NAMALWA (cell line): ENCODE data around the gene USH1G.
"Not testable (repeated sequence)": the region's sequence is repeated elsewhere in the genome, so short reads cannot be mapped to it uniquely, and the experiment has no call there.

Source experiments
- DNase-seq: peaks from one replicate; pipeline ENCODE4 v3.0.0-alpha.2; 2015; ENCODE audit warnings: low spot score

Gene USH1G

GRCh38 chr17:74930535-74931036, 7.5 kb upstream of the USH1G start:
- no peak for DNase-seq

DNA sequence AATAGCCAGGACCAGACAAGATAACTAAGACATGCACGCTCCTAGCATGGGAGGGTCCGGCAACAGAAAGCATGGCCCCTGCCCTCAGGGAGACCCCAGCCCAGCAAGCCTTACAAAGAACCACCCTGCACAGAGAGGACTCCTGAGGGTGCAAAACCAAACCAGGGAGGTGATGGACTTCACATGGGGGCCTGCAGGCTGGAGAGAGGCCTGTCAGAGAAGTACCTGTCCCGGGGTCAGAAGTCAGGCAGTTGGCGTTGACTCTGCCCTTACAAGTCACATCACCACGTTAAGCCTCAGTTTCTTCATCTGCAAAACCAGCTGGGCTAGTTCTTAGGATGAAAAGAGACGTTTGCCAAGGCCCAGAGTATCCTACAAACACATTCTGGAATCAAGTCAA, 5.7 kb upstream of the USH1G start:
- no peak for DNase-seq

GRCh38 chr17:74925242-74925641, 2.2 kb upstream of the USH1G start:
- DNase-seq: no peak

- no peak for DNase-seq
Observed at GRCh38 chr17:74924250-74924948, 1.3 kb upstream of the USH1G start, which contains the start of gene OTOP2. TSS of gene OTOP2 (plus strand) at chr17:74924273. CDS start at chr17:74924633, 360 bp downstream.

GRCh38 chr17:74923538-74924249, 639 bp upstream of the USH1G start:
- DNase-seq: peak; percentile 51

DNA sequence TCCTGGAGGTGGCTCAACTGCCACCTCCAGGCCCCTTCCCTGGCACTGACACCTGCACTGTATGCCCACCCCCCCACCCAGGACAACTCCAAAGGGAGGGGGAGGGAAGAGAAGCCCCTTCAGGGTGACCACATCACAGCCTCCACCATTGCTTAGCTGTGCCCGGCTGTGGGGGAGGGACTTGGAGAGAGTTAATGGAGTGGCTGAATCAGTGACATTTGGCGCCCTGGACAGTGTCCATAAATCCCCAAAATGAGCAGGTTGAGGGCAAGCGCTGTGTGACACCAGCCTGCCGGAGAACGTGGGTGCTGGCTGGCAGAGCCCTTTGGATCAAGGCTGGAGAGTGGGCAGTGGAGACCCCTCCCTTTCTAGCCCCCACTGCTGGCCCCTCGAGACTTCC, 883 bp downstream of the USH1G start:
- no peak for DNase-seq

- no peak for DNase-seq
Observed at GRCh38 chr17:74921769-74922168, 1.3 kb downstream of the USH1G start.

- DNase-seq: no peak
Observed at GRCh38 chr17:74921026-74921681, 1.9 kb downstream of the USH1G start.

- no peak for DNase-seq
Observed at GRCh38 chr17:74920642-74921025, 2.4 kb downstream of the USH1G start.

GRCh38 chr17:74920306-74920620, 2.8 kb downstream of the USH1G start:
- DNase-seq: no peak

- DNase-seq: peak; percentile 35
Observed at GRCh38 chr17:74919440-74920305, 3.4 kb downstream of the USH1G start.

GRCh38 chr17:74918906-74919305, 4.1 kb downstream of the USH1G start:
- no peak for DNase-seq

DNA sequence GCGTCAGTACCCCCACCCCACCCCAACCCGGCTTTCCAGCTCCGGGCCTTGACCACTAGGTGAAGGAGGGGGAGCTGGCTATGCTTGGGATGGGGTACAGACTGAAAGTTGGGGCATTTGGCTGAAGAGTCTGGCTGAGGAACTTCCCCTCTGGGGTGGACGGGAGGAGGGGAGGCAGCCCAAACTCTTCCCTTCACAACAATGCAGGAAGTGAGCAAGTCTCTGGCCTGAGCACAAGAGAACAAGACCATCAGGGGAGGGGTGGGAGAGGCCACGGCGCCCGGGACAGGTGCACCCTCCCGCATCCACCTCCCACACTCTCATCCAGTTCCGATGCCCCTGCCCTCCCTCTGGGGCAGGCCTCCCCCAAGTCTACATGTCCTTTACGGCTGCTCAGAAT, 5.6 kb downstream of the USH1G start:
- DNase-seq: no peak

DNA sequence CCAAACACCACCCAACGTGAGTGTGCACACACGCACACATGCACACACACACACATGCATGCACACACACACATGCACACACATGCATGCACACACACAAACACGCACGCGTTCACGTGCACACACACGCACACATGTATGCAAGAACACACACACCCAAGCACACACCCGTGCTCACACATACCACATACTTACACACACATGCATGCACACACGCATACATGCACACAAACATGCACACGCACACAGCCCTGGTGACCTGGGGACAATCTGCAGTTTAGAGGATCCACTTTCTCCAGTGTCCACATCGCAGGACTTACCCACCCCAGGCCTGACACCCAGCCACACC, 6.2 kb downstream of the USH1G start:
- no peak for DNase-seq

DNA sequence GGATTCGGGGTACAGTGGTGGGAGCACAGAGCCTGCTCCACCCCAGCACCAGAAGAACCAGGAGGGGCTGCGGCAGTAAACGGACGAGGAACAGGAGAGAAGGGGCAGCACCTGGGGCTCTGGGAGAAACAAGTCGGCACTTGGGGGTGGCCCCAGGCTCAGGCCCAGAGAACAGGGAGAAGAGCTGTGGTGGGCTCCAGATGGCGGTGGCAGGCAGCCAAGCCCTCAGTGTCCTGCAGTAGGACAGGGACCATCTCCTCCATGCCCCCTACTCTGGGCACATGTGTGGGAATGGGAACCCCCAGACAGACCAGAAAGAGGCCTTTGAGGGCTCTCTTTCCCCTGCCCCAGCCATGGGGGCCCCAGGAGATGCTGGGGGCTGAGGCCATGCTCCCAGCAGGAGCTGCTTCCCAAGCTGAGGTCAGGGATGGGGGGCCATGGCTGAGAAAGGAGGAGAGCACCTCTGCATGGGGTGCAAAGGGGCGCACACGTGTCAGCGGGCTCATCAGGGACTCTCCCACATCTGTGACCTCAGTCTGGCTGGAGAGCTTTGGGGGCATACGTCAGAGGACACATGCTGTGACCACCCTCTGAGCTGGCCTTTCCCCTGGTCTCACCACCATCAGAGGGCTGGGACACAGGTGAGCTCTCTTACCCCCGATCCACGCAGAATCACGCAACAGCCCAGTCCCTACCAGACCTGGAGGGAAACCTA, 6.8 kb downstream of the USH1G start:
- DNase-seq: no peak

DNA sequence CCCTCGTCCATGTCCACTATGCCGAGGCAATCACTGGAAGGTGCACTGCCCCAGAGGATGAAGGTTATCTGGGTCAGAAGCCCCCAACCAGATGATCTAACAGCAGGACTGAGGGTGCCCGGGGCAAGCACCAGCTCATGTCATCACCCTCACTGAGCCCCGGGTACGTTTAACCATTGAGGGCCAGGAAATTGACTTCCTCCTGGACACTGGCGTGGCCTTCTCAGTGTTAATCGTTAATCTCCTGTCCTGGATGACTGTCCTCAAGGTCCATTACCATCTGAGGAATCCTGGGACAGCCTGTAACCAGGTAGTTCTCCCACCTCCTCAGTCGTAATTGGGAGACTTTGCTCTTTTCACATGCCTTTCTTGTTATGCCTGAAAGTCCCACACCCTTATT, 11.6 kb downstream of the USH1G start:
- not testable (repeated sequence) for DNase-seq

GRCh38 chr17:74909097-74909496, 14.0 kb downstream of the USH1G start:
- DNase-seq: not testable (repeated sequence)

DNA sequence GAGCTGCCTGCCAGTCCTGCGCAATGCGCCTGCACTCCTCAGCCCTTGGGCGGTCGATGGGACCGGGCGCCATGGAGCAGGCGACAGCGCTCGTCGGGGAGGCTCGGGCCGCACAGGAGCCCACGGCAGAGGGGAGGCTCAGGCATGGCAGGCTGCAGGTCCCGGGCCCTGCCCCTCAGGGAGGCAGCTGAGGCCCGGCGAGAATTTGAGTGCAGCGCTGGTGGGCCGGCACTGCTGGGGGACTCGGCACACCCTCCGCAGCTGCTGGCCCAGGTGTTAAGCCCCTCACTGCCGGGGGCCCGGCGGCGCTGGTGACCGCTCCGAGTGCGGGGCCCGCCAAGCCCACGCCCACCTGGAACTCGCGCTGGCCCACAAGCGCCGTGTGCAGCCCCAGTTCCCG, 16.0 kb downstream of the USH1G start:
- no peak for DNase-seq

DNA sequence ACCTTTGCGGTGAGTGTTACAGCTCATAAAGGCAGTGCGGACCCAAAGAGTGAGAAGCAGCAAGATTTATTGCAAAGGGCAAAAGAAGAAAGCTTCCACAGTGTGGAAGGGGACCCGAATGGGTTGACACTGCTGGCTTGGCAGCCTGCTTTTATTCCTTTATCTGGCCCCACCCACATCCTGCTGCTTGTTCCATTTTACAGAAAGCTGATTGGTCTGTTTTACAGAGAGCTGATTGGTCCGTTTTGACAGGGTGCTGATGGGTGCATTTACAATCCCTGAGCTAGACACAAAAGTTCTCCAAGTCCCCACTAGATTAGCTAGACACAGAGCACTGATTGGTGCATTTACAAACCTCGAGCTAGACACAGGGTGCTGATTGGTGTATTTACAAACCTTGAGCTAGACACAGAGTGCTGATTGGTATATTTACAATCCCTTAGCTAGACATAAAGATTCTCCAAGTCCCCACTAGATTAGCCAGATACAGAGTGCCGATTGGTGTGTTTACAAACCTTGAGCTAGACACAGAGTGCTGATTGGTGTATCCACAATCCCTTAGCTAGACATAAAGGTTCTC, 16.8 kb downstream of the USH1G start:
- peak; percentile 45 for DNase-seq

DNA sequence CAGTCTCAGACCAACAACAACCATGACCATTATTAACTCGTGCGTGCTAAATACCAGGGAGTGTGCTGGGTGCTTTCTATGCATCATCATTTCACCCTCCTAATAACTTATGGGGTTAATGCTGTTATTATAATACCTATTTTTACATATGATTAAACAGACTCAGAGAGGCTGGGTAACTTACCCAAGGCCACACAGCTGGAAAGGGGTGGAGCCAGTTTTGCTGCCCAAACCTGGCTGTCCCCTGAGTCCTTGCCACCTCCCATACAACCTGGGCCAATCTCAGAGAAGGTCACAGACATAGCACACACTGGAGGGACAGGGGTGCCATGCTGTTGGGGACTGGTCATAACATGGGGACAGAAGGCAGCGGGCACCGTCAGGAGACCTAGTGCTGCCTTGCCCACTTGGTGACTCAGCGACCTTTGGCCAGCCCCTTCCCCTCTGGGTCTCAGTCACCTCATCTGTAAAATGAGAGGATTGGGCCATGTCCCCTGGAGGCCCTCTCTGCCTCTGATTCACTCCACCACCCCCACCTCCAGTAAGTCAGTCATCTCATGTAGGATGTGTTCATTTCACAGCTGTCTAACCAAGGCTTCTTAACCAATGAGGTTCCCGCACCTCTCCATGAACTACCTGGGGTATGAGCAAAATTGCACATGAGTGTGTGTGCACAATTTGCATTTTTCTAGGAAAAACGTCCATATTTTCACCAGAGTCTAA, 18.2 kb downstream of the USH1G start:
- no peak for DNase-seq

DNA sequence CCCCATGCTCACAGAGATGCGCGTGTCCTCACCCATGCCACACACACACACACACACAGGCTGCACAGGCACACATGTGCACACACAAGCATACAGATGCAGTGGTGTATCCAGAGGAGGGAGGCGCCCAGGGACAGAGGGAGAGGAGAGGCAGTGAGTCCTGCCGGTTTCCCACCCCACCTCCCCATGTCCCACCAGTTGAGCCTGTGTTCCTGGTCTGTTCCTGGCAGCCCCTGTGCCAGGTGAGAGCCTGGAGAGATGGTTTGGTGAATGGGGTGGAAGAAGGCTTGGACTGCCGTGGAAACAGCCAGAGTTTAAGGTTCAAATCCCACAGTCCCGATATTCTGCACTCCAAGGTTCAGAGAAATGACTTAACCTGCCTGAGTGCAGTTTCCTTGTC, 19.4 kb downstream of the USH1G start:
- DNase-seq: no peak
